Spleen (tissue), 11 donors: ENCODE measurements around the gene CYP17A1. TPM values are rescaled to one million over a fixed set of nuclear protein-coding genes. Genes with fewer than 3 reads are reported as not detected.
"Not testable (repeated sequence)": the region's sequence is repeated elsewhere in the genome, so short reads cannot be mapped to it uniquely, and the experiment has no call there.

Experiments used
- DNase-seq: peaks from one replicate; pipeline ENCODE4 v3.0.0-alpha.2; 2020
- H3K27ac ChIP-seq, 8 donors: fragments of 200-600 bp; sonication (generic) in 7 of 8; 1 replicate in 4 of 8; 2 replicates in 4 of 8; pipeline versions ENCODE4 v1.5.0 to v1.8.0; 2016 to 2021; ENCODE audit warnings: inconsistent platforms in 4 of 8, mild to moderate bottlenecking in 4 of 8, moderate library complexity in 1 of 8
- H3K27me3 ChIP-seq, 7 donors: fragments of 200-600 bp; sonication (generic) in 6 of 7; replicated peaks in 1 of 7; 1 replicate in 4 of 7; 2 replicates in 3 of 7; pipeline versions ENCODE4 v1.5.0 to v1.8.0; 2016 to 2021; ENCODE audit warnings: inconsistent platforms in 3 of 7, mild to moderate bottlenecking in 1 of 7
- H3K36me3 ChIP-seq, 6 donors: fragments of 200-600 bp; sonication (generic) in 5 of 6; 1 replicate in 4 of 6; 2 replicates in 2 of 6; pipeline versions ENCODE4 v1.5.0 to v1.8.0; 2016 to 2021; ENCODE audit warnings: inconsistent platforms in 2 of 6
- H3K4me1 ChIP-seq, 6 donors: fragments of 200-600 bp; sonication (generic) in 5 of 6; 1 replicate in 3 of 6; 2 replicates in 3 of 6; pipeline versions ENCODE4 v1.5.0 to v1.8.0; 2016 to 2021; ENCODE audit warnings: inconsistent platforms in 3 of 6
- H3K4me3 ChIP-seq, 8 donors: fragments of 200-600 bp; sonication (generic) in 7 of 8; 1 replicate in 4 of 8; 2 replicates in 4 of 8; pipeline versions ENCODE4 v1.5.0 to v1.8.0; 2016 to 2021; ENCODE audit warnings: inconsistent platforms in 4 of 8, mild to moderate bottlenecking in 4 of 8, moderate library complexity in 2 of 8
- H3K9me3 ChIP-seq, 8 donors: fragments of 200-600 bp; sonication (generic) in 7 of 8; 1 replicate in 4 of 8; 2 replicates in 4 of 8; pipeline versions ENCODE4 v1.5.0 to v1.8.0; 2016 to 2021; ENCODE audit warnings: inconsistent platforms in 4 of 8
- CTCF ChIP-seq, 11 experiments: fragments of 200-600 bp in 7 of 11; fragments of 450-650 bp in 4 of 11; sonication (generic) in 4 of 11; IDR thresholded peaks in 8 of 11; conservative IDR thresholded peaks in 3 of 11; 1 replicate in 7 of 11; 2 replicates in 4 of 11; pipeline versions ENCODE4 v1.4.0 to v1.8.0; 2016 to 2021; ENCODE audit warnings: antibody characterized with exemption in 11 of 11, inconsistent platforms in 4 of 11, mild to moderate bottlenecking in 1 of 11
- POLR2A ChIP-seq, 3 donors: fragments of 450-650 bp; IDR thresholded peaks; one replicate each; pipeline ENCODE4 v1.5.1; 2017; ENCODE audit warnings: antibody characterized with exemption in 3 of 3, mild to moderate bottlenecking in 1 of 3
- POLR2AphosphoS5 ChIP-seq, 3 donors: sonication (generic); formaldehyde crosslinking; IDR thresholded peaks; one replicate each; pipeline ENCODE4 v1.5.1; 2017; ENCODE audit warnings: antibody characterized with exemption in 3 of 3
- WGBS, 5 donors: extraction: QIAGEN DNeasy Blood & Tissue Kit in 3 of 5; methylation state at CpG; one replicate each; pipeline versions ENCODE4 v1.1.5 to v1.1.7; 2013 to 2018; 5-methylcytosine and 5-hydroxymethylcytosine counted together
- intact Hi-C: fragments of 100-400 bp; cut with DNase I; formaldehyde crosslinking; loops from one replicate; pipeline ENCODE4 v1.15.0; 2023; ENCODE audit warnings: low total_unique reads
- polyA plus RNA-seq, 3 donors: library from polyadenylated mRNA; stranded (reverse); fragments of 200-250 nt; gene quantifications; one replicate each; pipeline ENCODE4 v1.2.1, GENCODE V29; 2013
- total RNA-seq, 7 donors: library from RNA; depleted of rRNA in 3 of 7; stranded (reverse); fragments of >200 nt in 3 of 7; fragmentation: NEBNext Ultra II Directional in 4 of 7; extraction: Animal tissue kit (Norgen Biotek cat#: 25700) in 4 of 7; gene quantifications; one replicate each; pipeline versions ENCODE4 v1.1.0 to v1.2.1, GENCODE V29; 2016 to 2021
- donor health status: healthy with polysubstance abuse.
- donor health status: DM: no; HTN: no; CAD: no; lungs with moderate emphysema.
- donor health status: DM: no; HTN: no; CAD: no.
- donor health status: Bipolar disorder and iron deficiency.
- donor health status: healthy.
- donor health status: DM: no; HTN: no; CAD: no.
- donor health status: DM: yes; HTN: yes; CAD: no.

Gene CYP17A1
- total and polyA plus RNA-seq, 10 donors = 0.20 to 1.0 (median 0.30) TPM; not detected in 7

GRCh38 chr10:102841827-102842345 is 4.7 kb upstream of the CYP17A1 start:
- no peaks in the 10 kb centered on the region for H3K27me3 ChIP-seq
- H3K9me3 ChIP-seq = peaks cover 0 to 31% (median 19%) of the 10 kb centered on the region in 8 donors
- TF ChIP-seq CTCF (IDR thresholded peaks at IDR 0.05 in 8 of 11, conservative IDR thresholded peaks at IDR 0.05 in 3 of 11) = no peak
- TF ChIP-seq POLR2AphosphoS5 (IDR thresholded peaks at IDR 0.05) = no peak
- TF ChIP-seq POLR2A (IDR thresholded peaks at IDR 0.05) = no peak
- 81 to 93% (median 88%) methylated on average over 11 of the region's 11 CpGs for WGBS, 5 donors
- H3K27ac ChIP-seq = no peak overlapping the region
- H3K36me3 ChIP-seq = no peaks in the 10 kb centered on the region
- H3K4me1 ChIP-seq = no peaks in the 10 kb centered on the region
- intact Hi-C loops = no loop called here
- no peak overlapping the region for H3K4me3 ChIP-seq
- no peak for DNase-seq

GRCh38 chr10:102838276-102838927 is 1.2 kb upstream of the CYP17A1 start:
- intact Hi-C loops = loop anchor here (5.0 to 10.0 kb wide), 2 partner anchors 226 to 404 kb away; no protein-coding TSS in a partner anchor
- Histone ChIP-seq H3K27me3 (peaks cover 0 to 12% (median 0%) of the 10 kb centered on the region in 7 donors), H3K9me3 (peaks cover 0 to 21% (median 15%) of the 10 kb centered on the region in 8 donors), H3K4me1 (peaks cover 0 to 11% (median 8%) of the 10 kb centered on the region in 6 donors)
- H3K4me3 ChIP-seq, DNase-seq, H3K27ac ChIP-seq, H3K36me3 ChIP-seq: not testable (repeated sequence)
- WGBS, 5 donors = 87 to 94% (median 89%) methylated on average over 9 of the region's 9 CpGs

DNA sequence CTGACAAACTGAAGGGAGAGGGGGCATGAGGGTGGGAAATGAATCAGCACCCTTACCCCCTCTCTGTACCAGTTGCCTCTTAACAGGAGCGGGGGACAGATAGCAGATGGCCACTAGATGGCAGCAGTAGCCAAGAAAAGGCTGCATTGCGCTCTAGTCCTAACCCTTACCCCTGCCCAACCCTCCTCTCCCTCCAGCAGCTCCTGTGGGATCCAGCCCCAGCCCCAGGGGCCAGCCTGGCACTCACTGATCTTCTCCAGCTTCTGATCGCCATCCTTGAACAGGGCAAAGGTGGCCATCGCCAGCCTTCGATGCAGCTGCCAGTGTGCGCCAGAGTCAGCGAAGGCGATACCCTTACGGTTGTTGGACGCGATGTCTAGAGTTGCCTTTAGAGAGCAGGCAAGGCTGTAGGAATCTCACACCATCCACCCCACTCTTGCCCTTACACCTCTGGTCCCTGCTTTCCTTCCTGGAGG is 2.2 kb downstream of the CYP17A1 start:
- peaks cover 0 to 11% (median 8%) of the 10 kb centered on the region in 6 donors for H3K4me1 ChIP-seq
- peaks cover 0 to 12% (median 0%) of the 10 kb centered on the region in 7 donors for H3K27me3 ChIP-seq
- H3K27ac ChIP-seq = no peak overlapping the region
- DNase-seq = peak; percentile 83
- H3K4me3 ChIP-seq = no peak overlapping the region
- intact Hi-C loops = loop anchor here (2.0 to 10.0 kb wide), 3 partner anchors 66 to 407 kb away; no protein-coding TSS in a partner anchor
- H3K36me3 ChIP-seq = no peaks in the 10 kb centered on the region
- 67 to 72% (median 69%) methylated on average over 11 of the region's 11 CpGs for WGBS, 5 donors
- peaks cover 0 to 21% (median 15%) of the 10 kb centered on the region in 8 donors for H3K9me3 ChIP-seq
- TF ChIP-seq POLR2A (IDR thresholded peaks at IDR 0.05) (no peak), POLR2AphosphoS5 (IDR thresholded peaks at IDR 0.05) (peak in 2 of 3 donors; percentile 8 to 13), CTCF (IDR thresholded peaks at IDR 0.05 in 8 of 11, conservative IDR thresholded peaks at IDR 0.05 in 3 of 11) (peak; percentile 78 to 93 (median 88))

- H3K36me3 ChIP-seq = no peaks in the 10 kb centered on the region
- peaks cover 0 to 12% (median 0%) of the 10 kb centered on the region in 7 donors for H3K27me3 ChIP-seq
- intact Hi-C loops = loop anchor here (2.0 to 10.0 kb wide), 2 partner anchors 67 to 231 kb away; no protein-coding TSS in a partner anchor
- no peak overlapping the region for H3K27ac ChIP-seq
- peaks cover 0 to 19% (median 15%) of the 10 kb centered on the region in 8 donors for H3K9me3 ChIP-seq
- no peak overlapping the region for H3K4me3 ChIP-seq
- peaks cover 0 to 11% (median 8%) of the 10 kb centered on the region in 6 donors for H3K4me1 ChIP-seq
- no peak for TF ChIP-seq POLR2AphosphoS5 (IDR thresholded peaks at IDR 0.05)
- TF ChIP-seq POLR2A (IDR thresholded peaks at IDR 0.05) = no peak
- no peak for TF ChIP-seq CTCF (IDR thresholded peaks at IDR 0.05 in 8 of 11, conservative IDR thresholded peaks at IDR 0.05 in 3 of 11)
- WGBS, 5 donors = 61 to 76% (median 70%) methylated on average over 9 of the region's 9 CpGs
- no peak for DNase-seq
Observed at GRCh38 chr10:102834143-102834542, 3.1 kb downstream of the CYP17A1 start.
